ENCODE results near the gene GSTT2.
"Not testable (repeated sequence)": the region's sequence is repeated elsewhere in the genome, so short reads cannot be mapped to it uniquely, and the experiment has no call there.

- not testable (repeated sequence) for TF ChIP-seq EZH2 (IDR thresholded peaks at IDR 0.05; ENCODE audit: insufficient read depth, low read length)
- TF ChIP-seq, protein P1, sequence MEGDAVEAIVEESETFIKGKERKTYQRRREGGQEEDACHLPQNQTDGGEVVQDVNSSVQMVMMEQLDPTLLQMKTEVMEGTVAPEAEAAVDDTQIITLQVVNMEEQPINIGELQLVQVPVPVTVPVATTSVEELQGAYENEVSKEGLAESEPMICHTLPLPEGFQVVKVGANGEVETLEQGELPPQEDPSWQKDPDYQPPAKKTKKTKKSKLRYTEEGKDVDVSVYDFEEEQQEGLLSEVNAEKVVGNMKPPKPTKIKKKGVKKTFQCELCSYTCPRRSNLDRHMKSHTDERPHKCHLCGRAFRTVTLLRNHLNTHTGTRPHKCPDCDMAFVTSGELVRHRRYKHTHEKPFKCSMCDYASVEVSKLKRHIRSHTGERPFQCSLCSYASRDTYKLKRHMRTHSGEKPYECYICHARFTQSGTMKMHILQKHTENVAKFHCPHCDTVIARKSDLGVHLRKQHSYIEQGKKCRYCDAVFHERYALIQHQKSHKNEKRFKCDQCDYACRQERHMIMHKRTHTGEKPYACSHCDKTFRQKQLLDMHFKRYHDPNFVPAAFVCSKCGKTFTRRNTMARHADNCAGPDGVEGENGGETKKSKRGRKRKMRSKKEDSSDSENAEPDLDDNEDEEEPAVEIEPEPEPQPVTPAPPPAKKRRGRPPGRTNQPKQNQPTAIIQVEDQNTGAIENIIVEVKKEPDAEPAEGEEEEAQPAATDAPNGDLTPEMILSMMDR (IDR thresholded peaks at IDR 0.05; ENCODE audit: insufficient read depth, low read depth, low read length): not testable (repeated sequence)
These were observed 39.8 kb upstream of the GSTT2 start for GRCh38 chr22:23940166-23940565.

Data from astrocyte (in vitro differentiated cells and primary cell).